ENCODE data around the gene ARHGAP24.

The ARHGAP24 gene

DNA sequence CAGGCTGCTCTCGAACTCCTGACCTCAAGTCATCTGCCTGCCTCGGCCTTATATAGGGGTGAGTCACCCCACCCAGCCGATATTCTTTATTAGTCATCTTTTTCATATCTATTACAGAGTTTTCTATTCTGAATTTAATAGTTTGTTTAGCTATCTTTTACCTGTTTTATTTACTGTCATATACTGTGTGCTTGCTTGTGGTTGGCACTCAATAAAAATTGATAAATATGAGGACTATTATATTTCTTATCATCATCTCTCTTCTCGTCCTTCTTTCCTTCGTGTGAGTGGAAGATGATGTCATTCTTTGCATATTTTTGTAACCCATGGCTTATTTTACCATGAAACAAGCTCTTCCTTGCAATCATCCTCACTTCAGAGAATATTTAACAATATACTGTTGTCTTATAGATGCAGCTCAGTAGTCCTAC is 265.5 kb downstream of the ARHGAP24 start:
- no peak for DNase-seq (ENCODE audit: low spot score)

DNA sequence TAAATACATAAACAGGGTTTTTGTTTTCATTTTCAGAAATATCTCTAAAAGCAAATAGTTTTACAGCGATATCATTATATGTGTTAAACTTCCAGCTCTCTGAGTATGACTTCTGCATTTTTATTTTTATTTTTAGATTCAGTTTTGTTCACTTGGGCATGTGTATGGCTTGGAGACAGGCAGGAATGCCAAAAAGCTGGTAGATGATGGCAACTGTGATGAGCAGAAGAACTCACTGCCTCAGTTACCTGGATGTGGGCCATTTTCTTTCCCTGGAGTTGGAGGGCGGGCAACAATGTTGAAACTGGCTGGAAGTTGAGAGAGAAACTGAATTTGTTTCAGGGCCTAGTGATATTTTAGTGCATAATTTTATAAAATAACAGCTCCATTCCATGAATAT is 266.4 kb downstream of the ARHGAP24 start:
- peak; percentile 38 for DNase-seq (ENCODE audit: low spot score)

DNA sequence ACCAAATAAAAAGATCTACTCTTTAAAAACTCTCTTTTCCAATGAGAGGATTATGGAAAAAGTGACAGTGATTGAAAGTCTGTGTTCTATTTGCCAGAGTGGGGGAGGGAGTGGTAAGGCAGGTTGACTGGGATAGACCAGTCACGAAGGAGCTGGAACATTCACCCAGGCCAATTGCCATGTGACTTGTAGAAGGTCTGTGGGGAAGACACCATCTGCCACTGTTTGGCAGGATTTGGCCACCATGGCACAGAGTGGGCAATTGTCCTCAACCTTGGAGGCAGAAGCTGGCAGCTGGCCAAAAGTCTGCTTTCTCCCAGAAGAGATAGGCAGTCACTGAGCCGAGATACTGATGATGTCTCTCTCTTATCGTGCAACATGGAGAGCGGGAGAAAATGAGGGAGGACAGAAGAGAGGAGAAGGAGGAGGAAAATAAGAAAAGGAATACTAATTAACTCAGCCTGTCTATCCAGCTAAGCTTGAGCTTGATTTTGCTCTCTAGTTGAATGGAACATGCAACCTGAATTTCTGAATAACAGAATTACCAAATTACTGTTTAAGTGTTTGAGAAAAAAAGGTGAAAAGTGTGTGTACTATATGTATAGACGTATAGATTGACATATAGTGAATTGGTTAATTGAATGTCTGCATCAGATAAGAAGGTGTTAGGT is 267.1 kb downstream of the ARHGAP24 start:
- peak; percentile 84 for DNase-seq (ENCODE audit: low spot score)

DNA sequence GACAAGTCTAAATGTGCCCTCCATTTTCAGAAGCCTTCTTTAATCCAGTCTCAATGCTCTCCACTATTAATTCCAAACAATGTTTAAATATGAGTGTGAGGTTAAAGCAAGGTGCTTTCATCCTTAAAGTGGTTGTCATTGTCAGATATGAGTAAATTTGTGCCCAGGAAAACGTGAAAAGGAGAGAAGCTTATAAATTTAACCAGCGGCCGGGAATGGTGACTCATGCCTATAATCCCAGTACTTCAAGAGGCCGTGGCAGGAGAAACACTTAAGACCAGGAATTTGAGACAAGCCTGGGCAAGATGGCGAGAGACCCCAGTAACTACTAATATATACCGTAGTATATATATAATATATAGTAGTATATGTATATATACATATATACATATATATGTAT is 270.0 kb downstream of the ARHGAP24 start:
- DNase-seq (ENCODE audit: low spot score), result no peak

DNA sequence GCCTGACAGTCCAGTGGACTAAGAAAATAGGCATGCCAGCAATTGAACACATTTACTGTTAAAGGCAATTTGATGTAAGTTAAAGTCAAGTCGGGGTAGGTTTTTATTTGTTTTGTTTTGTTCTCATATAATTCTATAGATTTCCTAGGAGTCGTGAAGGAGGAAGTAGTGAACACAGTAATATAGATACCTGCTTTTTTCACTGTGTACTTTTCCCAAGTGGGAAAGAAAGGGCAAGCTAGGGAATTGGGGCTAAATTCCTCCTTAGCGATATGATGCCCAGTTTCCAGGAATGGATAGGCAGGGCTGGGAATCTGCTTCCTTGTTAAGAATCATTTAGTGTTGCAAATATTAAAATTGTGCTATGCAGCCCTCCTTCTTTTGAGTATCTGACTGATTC is 271.0 kb downstream of the ARHGAP24 start:
- DNase-seq (ENCODE audit: low spot score), result no peak

DNA sequence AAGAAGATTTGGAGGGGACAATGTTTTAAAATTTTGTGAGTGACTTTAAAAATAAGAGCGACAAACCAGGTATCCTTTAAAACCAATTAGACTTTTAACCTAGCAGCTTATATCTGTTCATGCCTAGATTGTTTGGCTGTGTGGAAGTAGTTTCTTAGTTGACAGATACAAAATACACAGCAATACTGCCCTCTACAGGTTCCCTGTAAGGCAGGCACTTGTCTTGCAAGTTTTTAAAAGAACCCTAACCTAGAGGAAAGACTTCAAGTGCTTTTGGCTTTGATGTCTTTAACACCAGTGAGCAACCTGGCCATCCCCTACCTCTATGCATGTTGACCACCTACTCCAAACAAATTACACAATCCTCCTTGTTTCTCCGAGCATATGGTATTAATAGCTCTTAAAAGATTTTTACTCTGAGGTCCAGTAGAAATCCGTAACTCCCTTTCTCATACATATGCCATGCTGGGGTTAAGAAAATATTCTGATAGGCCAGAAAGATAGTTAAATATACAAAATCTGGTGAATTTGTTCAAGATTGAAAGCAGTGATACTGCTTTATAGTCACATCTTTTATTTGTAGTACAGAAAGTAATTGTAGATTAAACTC is 273.0 kb downstream of the ARHGAP24 start:
- DNase-seq (ENCODE audit: low spot score), result peak; percentile 93

DNA sequence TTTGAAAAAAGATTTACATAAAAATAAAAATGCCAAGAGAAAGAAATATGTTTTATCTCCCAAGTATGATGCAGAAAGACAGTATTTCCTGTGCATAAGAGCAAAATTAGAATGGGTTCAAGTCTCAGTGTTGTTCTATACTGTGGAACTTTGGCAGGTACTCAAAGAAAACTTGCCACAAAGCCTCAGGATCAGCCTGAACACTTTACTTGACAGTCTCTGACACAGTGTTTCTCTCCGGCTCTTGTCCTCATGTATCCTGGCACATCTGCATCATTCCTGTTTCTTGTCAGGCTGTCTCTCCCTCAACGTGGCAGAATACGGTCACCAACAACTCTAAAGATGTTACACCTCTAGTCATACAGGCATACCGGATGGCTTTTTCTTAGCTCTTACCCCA is 273.7 kb downstream of the ARHGAP24 start:
- DNase-seq (ENCODE audit: low spot score), result no peak

DNA sequence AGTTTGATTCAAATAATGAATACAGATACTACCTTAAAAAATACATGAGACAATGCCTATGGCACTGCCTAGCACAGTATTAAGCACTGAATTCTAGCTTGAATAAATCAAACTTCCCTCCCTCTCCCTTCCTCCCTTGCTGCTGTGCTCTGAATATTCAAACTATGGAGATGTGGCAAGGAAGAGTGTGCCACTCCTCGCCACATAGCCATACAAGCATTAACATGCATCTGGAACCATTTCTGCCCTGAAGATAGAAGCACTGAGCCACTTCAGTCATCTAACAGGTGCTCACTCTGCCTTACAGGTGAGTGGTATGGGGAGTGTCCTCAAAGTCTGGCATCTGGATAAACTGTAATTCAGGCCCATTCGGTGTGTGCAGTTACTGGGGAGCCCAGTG is 276.9 kb downstream of the ARHGAP24 start:
- no peak for DNase-seq (ENCODE audit: low spot score)

DNA sequence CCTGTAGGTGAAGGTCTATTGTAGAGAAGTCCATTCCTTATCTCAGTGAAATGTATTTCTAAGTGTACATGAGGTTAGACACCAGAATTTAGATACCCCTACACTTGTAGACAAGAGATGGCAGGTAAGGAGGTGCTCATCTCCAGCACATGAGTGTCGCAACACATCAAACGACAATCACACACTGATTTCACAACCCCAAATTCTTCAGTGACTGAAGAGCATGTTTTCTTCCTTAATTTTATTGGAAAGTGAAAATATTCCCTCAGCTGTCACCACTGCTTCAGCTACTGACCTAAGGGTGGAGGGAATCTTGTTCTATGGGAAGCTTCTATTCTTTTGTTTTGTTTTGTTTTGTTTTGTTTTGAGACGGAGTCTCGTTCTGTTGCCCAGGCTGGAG is 280.3 kb downstream of the ARHGAP24 start:
- DNase-seq (ENCODE audit: low spot score), result no peak

DNA sequence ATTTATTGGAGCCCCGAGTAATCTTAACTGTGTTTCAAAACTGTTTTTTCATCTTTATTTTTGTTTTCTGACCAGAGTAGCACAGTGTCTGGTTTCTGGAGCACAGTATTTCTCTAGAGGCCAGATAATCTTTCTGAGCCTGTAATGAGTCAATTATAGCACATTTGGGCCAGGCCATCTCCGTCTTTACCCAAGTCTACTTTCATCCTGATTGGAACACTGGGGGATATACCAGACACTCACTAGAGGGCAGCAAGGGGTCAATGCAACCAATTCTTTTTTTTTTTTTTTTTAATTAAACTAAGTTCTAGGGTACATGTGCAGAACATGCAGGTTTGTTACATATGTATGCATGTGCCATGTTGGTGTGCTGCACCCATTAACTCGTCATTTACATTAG is 282.0 kb downstream of the ARHGAP24 start:
- no peak for DNase-seq (ENCODE audit: low spot score)

DNA sequence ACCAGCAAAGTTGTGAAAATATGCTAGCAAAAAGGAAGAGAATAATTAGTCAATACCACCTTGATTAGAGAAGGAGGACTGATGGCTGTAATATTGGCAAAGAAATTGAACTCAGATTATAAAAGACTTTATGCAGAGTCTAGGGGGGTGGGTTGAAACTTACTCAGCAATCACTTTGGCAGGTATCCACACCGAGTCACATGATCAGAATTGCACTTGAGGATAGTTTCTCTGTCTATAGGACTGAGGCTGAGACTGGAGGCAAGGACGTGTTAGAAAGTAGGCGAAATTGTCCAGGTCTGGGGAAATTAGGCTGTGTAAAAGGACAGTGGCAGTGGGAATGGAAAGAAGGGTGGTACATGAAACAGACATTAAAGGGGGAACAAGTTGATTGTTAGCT is 284.4 kb downstream of the ARHGAP24 start:
- DNase-seq (ENCODE audit: low spot score), result no peak

DNA sequence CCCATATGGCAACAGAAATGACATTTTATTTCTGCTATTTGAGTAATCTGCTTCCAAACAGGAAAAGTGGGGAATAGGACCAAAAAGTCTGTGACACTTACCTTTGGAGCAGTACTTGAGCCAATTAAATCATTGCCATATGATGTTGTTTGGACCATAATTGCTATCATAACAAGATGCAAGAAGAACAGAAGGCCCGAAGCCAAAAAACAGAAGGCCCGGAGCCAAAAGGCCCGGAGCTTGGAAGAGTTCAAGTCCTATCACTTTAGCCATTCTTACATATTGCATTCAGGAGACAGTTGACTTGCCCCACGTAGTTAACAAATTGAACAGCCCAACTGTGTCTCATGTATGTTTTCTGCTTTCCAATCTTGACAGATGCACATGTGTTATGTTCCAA is 285.6 kb downstream of the ARHGAP24 start:
- no peak for DNase-seq (ENCODE audit: low spot score)

DNA sequence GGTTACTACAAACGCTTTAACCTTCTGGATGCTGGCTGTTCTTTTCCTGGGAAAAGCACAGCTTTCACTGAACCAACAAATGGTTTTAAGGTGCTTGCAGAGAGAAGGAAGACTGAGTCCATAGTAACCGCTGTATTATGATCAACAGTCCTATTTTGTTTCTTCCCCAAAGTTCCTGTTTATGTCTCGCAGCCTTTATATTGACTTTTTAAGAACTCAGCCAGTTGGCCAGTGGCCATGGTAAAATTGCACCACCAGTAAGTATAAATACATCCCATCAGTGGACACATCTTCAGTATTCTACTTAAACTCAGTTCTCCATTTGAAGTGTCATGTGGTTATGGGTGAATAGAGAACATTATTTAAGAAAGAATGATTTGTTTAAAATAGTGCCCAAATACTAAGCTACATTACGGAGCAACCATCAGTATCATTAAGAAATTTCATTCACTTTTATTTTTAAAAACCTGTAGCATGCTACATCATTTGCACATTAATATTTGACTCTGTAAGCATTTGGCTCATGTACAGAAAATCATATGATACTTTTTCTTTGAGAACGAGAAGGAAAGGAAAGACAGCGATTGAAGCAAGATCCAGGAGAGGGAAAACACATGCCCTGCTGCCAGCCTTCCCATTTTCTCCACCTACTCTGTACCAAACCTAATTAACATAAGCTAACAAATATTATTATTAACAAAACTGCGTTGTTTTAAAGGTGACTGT is 287.0 kb downstream of the ARHGAP24 start:
- peak; percentile 83 for DNase-seq (ENCODE audit: low spot score)

DNA sequence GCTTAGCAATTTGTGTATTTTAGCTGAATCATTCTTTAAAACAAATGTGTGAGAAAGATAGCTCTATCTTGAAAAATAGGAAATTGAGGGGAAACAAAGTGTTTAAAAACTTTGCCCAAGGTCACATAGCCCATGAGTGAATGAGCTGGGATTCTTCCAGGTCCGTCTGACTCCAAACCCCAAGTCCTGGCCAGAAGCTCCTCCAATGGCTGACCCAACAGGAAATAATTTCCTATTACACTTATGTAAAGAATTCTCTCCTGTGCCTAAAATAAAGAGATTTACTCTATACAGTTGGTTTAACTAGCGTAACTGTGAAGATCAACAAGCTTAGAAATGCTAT is 287.6 kb downstream of the ARHGAP24 start:
- no peak for DNase-seq (ENCODE audit: low spot score)

DNA sequence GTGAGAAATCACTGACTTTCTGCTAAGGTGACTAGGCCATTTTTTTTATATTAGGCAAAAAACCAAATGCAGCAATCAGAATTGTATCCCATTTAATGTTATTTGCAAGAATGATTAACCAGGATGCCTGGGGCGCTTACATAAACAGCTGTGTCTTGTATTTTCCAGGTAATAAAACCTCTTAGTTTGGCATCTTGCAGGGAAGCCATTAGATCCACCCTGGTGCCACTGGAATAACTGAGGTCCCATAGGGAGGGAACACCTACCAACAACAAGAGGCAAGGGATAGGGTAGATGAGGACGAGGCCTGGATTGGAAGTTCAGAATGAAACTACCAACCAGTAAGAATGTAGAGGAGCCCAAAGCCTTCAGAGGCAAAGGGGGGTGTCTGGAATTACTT is 288.3 kb downstream of the ARHGAP24 start:
- DNase-seq (ENCODE audit: low spot score), result no peak

DNA sequence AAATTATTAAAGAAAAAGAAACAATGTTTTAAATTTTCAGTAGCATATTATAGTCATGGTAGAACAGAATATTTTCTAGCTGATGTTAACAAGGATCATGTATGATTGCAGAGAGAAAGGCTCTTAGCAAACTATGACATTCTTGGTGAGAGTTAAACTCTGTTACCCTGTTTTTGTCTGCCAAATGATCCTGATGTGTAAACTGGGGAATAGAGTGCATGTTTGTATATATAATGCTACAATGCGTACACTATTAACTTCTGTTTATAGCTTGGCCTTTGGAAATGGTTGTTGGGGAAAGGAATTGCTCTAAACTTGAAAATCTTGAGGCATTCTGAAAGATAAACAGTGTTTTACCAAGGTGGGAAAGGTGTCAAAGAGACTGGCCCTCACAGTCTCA is 292.7 kb downstream of the ARHGAP24 start:
- no peak for DNase-seq (ENCODE audit: low spot score)

DNA sequence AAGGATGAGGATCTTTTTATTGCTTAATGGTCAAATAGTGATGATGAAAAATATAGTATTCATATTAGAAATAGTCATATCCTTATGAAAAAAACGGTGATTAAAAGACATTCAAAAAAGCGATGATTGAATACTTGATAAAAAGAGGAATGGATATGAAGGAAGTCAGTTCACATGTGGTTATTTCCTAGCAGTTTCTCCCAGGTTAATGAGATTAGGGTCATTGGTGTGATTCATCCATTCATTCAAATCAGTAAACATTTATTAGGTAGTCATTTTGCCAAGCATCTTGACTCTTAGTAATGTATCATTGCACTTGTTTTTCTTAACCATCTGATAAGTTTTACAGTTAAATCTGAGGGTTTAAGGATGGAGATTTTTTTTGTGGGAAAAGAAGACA is 294.1 kb downstream of the ARHGAP24 start:
- no peak for DNase-seq (ENCODE audit: low spot score)

DNA sequence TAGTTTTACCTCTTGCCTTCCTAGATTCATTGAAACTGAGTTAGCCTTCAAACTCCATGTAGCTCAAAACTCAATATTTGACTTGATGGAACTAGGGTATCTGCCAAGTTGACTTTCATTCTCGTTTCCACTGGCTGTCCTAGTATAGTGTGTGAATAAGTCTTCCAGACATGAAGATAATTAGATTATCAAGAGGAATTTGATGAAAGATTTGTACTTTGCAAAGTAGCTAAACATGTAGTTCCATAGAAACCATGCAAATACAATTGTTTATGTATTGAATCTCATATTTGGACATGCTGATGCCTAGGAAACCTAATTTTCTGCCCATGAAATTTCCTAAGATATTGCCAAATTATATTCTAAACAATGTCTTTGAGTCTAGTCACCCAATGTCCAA is 297.5 kb downstream of the ARHGAP24 start:
- no peak for DNase-seq (ENCODE audit: low spot score)

DNA sequence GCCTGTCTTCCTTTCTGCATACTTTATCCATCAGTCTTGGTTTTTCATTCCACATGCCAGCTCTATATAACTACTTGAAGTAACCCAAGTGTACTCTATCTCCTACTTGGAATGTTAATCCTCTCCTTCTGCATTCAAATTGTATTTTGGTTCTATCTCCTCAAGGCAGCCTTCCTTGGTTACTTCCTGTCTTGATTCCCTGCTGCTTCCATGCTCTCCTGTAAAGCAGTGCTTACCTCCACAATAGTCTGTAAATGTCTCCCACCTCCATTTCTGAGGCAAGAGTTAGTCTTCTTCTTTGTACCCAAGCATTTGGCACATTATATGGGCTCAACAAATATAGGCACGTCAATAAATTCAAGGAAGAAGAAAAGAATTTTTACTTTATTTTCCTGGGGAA is 298.4 kb downstream of the ARHGAP24 start:
- no peak for DNase-seq (ENCODE audit: low spot score)

DNA sequence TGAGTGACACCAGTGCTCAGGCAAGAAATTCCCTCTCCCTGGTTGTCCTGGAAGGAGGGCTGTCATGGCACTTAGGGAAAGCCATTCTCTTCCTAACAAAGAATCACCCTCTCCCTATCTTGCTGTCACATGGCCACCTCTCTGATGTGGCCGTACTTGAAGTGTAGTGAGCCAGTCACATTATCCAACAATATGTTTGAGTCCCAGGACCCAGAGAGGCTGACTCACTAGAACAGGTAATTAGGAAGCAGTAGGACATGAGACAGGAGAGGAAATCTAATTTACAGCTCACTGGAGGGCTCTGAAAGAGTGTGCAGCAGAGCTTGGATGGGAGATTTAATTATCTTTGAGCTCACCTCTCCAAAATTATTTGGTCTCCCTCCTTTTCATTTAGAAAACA is 299.1 kb downstream of the ARHGAP24 start:
- no peak for DNase-seq (ENCODE audit: low spot score)

DNA sequence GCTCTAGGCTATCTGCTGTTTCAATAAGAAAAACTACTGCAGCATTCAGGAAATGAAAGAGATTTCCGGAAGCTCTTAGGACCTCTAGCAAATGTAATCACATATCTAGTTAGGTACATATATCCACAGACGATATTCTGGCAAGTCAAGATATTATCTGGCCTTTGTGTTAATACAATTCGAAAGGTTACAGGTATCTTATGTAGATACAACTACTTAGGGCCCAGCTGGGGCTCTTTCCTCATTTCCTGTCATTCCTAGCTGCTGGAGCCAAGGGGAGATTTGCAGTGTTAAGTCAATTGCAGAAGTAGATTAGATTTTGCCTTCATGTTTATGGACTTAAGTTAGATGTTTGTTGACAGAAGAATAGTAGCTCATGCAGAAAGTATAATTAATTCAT is 299.5 kb downstream of the ARHGAP24 start:
- DNase-seq (ENCODE audit: low spot score), result no peak

DNA sequence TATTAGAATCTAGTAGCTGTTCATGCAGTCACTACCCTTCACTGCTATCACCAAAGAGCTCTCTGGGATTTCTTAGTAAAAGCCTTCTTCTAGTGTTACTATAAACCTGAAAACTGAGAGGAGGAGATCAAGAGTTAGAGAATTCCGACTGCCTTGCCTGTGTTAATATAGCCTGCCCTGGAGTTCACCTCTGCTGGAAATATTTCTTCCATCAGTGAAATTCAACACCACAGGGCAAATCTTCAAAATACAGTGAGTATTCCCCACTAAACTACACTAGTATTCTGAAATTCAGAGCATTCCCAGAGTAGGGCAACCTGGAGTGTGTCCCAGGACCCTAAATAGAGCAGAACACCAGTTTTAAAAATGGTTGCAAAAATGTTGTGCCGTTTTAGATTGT is 301.1 kb downstream of the ARHGAP24 start:
- DNase-seq (ENCODE audit: low spot score), result no peak

DNA sequence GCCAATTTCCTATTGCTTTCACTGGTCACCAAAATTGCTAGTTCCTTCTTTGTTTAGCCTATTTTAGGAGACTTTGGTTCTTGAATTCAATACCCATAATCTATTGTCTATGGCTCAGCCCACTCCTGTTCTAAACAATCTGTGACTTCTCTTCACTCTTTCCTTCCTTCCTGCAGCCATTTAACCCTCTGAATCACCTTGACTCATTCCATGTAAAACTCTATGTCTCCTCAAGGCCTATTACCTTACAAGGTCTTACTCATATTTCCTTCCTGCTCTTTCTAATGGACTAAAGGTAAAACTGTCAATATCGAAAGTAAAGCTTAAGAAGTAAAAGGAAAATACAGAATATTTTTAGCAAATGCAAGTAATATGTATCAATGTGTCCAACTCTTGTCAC is 301.6 kb downstream of the ARHGAP24 start:
- no peak for DNase-seq (ENCODE audit: low spot score)

All from pons (tissue), 1 donor.